GM21825 (cell line): ENCODE results near the gene SLC46A3.
"Not testable (repeated sequence)": the region's sequence is repeated elsewhere in the genome, so short reads cannot be mapped to it uniquely, and the experiment has no call there.

ENCODE experiments used
- ATAC-seq: cut with Tn5 transposase; IDR thresholded peaks from one replicate; pipeline ENCODE4 v1.9.1; 2021; ENCODE audit warnings: mild to moderate bottlenecking, moderate library complexity; ENCODE audit not compliant: unreplicated experiment

Gene SLC46A3

DNA sequence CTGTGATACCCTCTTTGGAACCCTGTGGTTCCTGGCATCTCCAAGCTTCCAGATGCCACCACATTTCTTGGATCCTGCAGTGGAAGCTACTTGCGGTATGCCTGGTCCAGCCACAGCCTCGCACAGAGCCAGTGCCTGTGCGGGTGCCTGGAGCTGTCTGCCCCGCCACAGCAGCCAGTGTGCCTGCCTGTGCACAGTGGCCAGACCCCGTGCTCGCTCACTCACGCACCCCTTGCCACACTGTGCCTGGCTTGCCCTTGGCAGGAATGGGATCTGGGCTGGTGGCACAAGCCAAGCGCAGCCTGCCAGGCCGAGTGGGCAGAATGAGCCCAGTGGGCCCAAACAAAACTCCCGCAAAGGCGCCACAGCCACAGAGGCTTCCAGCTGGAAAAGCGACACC, 33.7 kb downstream of the SLC46A3 start:
- no peak for ATAC-seq

DNA sequence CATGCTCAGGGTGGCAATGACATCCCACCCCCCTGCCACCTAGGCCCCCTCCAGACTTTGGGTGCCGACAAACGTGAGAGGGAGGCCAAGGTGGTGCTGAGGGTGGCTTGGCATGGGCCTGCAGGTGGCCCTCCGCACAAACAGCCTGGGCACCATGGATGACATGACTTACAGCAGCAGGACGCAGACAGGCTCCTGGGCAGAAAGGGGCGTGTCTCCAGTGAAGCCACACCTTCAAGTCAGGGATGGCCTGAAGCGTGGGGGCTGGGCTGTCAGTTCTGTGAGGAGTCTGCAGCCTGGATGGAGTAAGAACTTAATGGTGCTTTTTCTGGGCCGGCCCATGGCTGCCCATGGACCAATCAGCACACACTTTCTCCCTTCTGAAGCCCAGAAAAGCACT, 34.5 kb downstream of the SLC46A3 start:
- no peak for ATAC-seq

DNA sequence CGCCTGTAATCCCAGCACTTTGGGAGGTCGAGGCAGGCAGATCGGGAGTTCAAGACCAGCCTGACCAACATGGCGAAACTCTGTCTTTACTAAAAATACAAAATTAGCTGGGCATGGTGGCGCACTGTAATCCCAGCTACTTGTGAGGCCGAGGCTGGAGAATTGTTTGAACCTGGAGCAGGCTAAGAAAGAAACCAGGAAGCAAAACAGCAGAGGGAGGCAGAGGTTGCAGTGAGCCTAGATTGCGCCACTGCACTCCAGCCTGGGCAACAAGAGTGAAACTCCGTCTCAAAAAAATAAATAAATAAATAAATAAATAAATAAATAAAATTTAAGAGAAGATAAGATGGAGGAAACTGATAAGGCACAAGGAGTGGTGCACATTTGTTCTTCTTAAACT, 35.6 kb downstream of the SLC46A3 start:
- ATAC-seq, result not testable (repeated sequence)

- no peak for ATAC-seq
Observed at GRCh38 chr13:28680541-28680940, 38.2 kb downstream of the SLC46A3 start.

- ATAC-seq, result no peak
Observed at GRCh38 chr13:28679628-28680027, 39.1 kb downstream of the SLC46A3 start.

DNA sequence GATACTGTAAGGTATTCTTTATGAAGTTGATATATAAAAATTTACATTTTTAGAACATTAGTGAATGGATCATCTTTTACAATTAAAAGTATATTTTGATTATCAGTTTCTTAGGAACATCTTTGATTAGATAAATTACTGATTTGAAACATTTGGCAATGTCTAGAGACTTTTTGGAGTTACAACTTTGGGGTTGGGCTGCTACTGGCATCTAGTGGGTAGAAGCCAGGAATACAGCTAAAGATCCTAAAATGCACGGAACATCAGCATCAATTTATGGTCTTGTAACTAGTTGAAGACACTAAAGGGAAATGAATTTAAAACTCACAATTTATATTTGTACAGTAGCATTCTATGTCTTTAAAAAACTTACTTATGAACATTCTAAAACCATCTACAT, 40.0 kb downstream of the SLC46A3 start:
- no peak for ATAC-seq

GRCh38 chr13:28671126-28671792, 47.5 kb downstream of the SLC46A3 start:
- no peak for ATAC-seq

- no peak for ATAC-seq
Observed at GRCh38 chr13:28666897-28667488, 51.8 kb downstream of the SLC46A3 start.

DNA sequence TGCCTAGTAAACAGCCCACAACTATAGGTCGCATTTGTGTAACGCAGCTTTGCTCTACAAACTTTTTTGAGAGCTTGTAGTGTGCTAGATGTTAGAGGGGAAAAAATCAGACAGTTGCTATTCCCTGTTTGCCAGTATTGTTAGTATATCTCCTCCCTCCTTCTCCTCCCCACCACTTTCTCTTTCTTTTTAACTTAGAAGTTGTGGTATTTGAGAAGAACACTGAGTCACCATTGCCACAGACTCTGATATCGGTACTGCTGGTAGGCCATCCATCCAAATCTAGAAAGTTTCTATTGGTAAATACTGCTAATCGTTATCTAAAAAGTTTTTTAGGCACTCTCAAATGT, 59.2 kb downstream of the SLC46A3 start:
- peak; percentile 25 for ATAC-seq

- peak; percentile 82 for ATAC-seq
Observed at GRCh38 chr13:28658796-28659620, 59.8 kb downstream of the SLC46A3 start, which contains the start of gene POMP. Gene POMP (plus strand): TSS chr13:28659130. CDS start chr13:28659185, 55 bp downstream.

- ATAC-seq, result peak; percentile 7
Observed at GRCh38 chr13:28658539-28658795, 60.3 kb downstream of the SLC46A3 start.

DNA sequence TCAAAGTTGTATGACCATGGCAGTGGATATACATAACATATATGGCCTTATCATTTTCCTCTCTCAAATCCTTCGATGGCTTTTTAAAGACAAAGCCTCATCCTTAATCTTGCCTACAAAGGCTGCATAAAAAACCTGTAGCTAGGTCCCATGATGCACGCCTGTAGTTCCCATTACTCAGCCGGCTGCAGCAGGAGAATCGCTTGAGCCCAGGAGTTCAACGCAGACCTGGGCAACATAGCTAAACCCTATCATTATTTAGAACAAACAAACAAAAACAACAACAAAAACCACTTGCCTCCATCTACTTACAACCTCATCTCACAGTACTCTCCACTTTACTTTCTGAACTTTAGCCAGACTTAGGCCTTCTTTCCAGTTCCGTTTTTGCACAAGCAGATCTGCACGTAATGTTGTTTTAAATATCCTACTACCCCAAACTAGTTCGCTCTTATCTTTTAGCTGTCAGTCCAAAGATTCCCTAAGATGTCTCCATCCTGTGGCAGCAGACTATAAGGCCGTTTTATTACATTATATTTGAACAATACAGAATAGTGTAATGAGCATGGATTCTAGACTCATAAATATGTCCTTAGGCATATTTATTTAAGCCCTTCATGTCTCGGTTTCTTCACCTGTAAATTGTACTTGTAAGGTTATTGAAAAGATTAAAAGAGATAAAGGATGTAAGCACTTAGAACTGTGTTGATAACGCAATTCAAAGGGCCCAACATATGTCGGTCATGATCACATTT, 60.8 kb downstream of the SLC46A3 start:
- no peak for ATAC-seq

GRCh38 chr13:28655561-28655960, 63.2 kb downstream of the SLC46A3 start:
- no peak for ATAC-seq

DNA sequence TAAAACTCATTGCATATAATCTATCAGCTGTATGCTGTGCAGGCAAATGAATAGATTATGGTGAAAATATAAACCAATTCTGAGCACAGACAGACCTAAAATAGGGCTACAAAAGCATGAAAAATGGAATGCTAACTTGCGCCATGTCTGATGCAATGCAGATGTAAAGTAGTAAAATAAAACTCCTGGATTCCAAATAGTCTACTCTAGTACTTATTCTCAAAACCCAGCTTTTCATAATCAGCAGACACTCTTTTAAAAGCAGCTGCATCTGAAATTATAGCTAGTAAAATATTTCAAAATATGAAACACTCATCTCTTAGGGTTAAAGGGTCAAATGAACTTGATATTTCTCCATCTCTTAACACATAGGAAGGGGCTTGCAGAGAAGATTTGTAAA, 64.5 kb downstream of the SLC46A3 start:
- ATAC-seq, result no peak

DNA sequence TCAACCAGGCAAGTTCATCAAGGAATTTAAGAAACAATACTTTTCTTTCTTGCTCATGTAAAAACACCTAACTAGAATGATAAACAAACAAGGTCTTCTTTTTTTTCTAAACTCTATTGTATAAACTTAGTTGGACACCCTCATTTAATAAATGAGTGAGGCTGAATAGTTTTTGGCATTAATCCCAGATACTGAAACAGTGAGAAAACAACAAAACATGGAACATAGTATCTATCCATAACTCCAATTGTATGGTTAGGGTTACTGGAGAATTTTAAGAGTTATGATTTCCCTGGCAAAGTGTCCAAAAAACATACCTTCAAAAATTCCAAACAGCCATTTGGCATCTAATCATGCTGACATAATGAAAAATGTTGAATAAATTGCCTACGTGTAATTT, 65.7 kb downstream of the SLC46A3 start:
- ATAC-seq, result no peak

- no peak for ATAC-seq
Observed at GRCh38 chr13:28651810-28652401, 66.9 kb downstream of the SLC46A3 start.

DNA sequence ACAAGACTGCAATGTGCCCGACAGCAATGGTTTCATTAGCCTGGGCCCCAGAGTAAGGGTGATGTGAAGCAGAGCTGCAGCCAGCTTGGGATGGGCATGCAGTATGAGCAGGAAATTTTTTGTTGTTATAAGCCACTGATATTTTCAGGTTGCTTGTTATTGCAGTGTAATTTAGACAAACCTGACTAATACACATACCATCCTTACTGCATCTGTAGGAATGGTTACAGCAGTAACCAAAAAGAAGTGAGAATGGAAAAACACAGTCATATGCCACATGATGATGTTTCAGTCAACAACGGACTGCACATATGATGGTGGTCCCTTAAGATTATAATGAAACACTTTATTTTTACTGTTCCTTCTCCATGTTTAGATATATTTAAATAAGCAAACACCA, 68.5 kb downstream of the SLC46A3 start:
- ATAC-seq, result peak; percentile 60
